ES-I3 (cell line): ENCODE results near the gene NECTIN1.

Experiments
- H3K36me3 ChIP-seq: 2 replicates; pipeline ENCODE4 v1.6.1; 2013; ENCODE audit warnings: mild to moderate bottlenecking, low read length, control low read depth, moderate library complexity; ENCODE audit not compliant: insufficient read depth
- H3K4me1 ChIP-seq: 2 replicates; pipeline ENCODE4 v1.6.1; 2013; ENCODE audit warnings: mild to moderate bottlenecking, control low read depth, low read length; ENCODE audit not compliant: insufficient read depth
- H3K9ac ChIP-seq: 2 replicates; pipeline ENCODE4 v1.6.1; 2013; ENCODE audit warnings: low read depth, mild to moderate bottlenecking, low read length, moderate library complexity
- H3K9me3 ChIP-seq: 2 replicates; pipeline ENCODE4 v1.6.1; 2013; ENCODE audit warnings: mild to moderate bottlenecking, low read length, moderate library complexity; ENCODE audit not compliant: control insufficient read depth, insufficient read depth

Gene NECTIN1

GRCh38 chr11:119664063-119664572 is 64.9 kb downstream of the NECTIN1 start:
- peaks cover 16% of the 10 kb centered on the region; the same call in 1 of the 2 replicates for H3K4me1 ChIP-seq
- H3K9me3 ChIP-seq, result no peaks in the 10 kb centered on the region
- H3K9ac ChIP-seq, result no peak overlapping the region
- H3K36me3 ChIP-seq, result 0 out of 2 replicates have a peak, but pooled peaks cover 2% of the 10 kb centered on the region

GRCh38 chr11:119663279-119663678 is 65.7 kb downstream of the NECTIN1 start:
- Histone ChIP-seq H3K36me3 (0 out of 2 replicates have a peak, but pooled peaks cover 2% of the 10 kb centered on the region), H3K9me3 (no peaks in the 10 kb centered on the region), H3K9ac (no peak overlapping the region), H3K4me1 (peaks cover 16% of the 10 kb centered on the region; the same call in 1 of the 2 replicates)

- H3K36me3 ChIP-seq, result no peaks in the 10 kb centered on the region
- no peaks in the 10 kb centered on the region for H3K9me3 ChIP-seq
- peaks cover 12% of the 10 kb centered on the region; the same call in 1 of the 2 replicates for H3K4me1 ChIP-seq
- no peak overlapping the region for H3K9ac ChIP-seq
Measured at GRCh38 chr11:119661226-119661625, 67.8 kb downstream of the NECTIN1 start.

GRCh38 chr11:119659971-119660723 is 68.9 kb downstream of the NECTIN1 start:
- Histone ChIP-seq H3K4me1 (peaks cover 12% of the 10 kb centered on the region; the same call in 1 of the 2 replicates), H3K9me3 (no peaks in the 10 kb centered on the region), H3K9ac (no peak overlapping the region)

GRCh38 chr11:119652907-119653659 is 75.9 kb downstream of the NECTIN1 start:
- H3K4me1 ChIP-seq, result peaks cover 19% of the 10 kb centered on the region; the same call in 1 of the 2 replicates
- no peaks in the 10 kb centered on the region for H3K9me3 ChIP-seq
- no peak overlapping the region for H3K9ac ChIP-seq
- H3K36me3 ChIP-seq, result no peaks in the 10 kb centered on the region

More at GRCh38 chr11:119659971-119660723, 68.9 kb downstream of the NECTIN1 start:
- H3K36me3 ChIP-seq, result no peaks in the 10 kb centered on the region

- peaks cover 24% of the 10 kb centered on the region; the same call in 1 of the 2 replicates for H3K4me1 ChIP-seq
- H3K9ac ChIP-seq, result no peak overlapping the region
- no peaks in the 10 kb centered on the region for H3K9me3 ChIP-seq
- no peaks in the 10 kb centered on the region for H3K36me3 ChIP-seq
Measured at GRCh38 chr11:119651802-119652584, 77.0 kb downstream of the NECTIN1 start.

- Histone ChIP-seq H3K9ac (no peak overlapping the region), H3K9me3 (no peaks in the 10 kb centered on the region), H3K4me1 (peaks cover 25% of the 10 kb centered on the region; the same call in 1 of the 2 replicates), H3K36me3 (no peaks in the 10 kb centered on the region)
Measured at GRCh38 chr11:119650251-119650650, 78.7 kb downstream of the NECTIN1 start.

- Histone ChIP-seq H3K4me1 (peaks cover 20% of the 10 kb centered on the region; the same call in 1 of the 2 replicates), H3K9ac (no peak overlapping the region), H3K36me3 (no peaks in the 10 kb centered on the region), H3K9me3 (no peaks in the 10 kb centered on the region)
Measured at GRCh38 chr11:119647254-119647653, 81.7 kb downstream of the NECTIN1 start.

- H3K9ac ChIP-seq, result no peak overlapping the region
- no peaks in the 10 kb centered on the region for H3K36me3 ChIP-seq
- H3K9me3 ChIP-seq, result no peaks in the 10 kb centered on the region
- H3K4me1 ChIP-seq, result peaks cover 9% of the 10 kb centered on the region; the same call in 1 of the 2 replicates
Measured at GRCh38 chr11:119645018-119645417, 84.0 kb downstream of the NECTIN1 start.

GRCh38 chr11:119644502-119644901 is 84.5 kb downstream of the NECTIN1 start:
- H3K4me1 ChIP-seq, result peaks cover 9% of the 10 kb centered on the region; the same call in 1 of the 2 replicates
- no peak overlapping the region for H3K9ac ChIP-seq
- H3K36me3 ChIP-seq, result no peaks in the 10 kb centered on the region
- no peaks in the 10 kb centered on the region for H3K9me3 ChIP-seq

- Histone ChIP-seq H3K9ac (no peak overlapping the region), H3K36me3 (no peaks in the 10 kb centered on the region), H3K9me3 (no peaks in the 10 kb centered on the region), H3K4me1 (peaks cover 9% of the 10 kb centered on the region; the same call in 1 of the 2 replicates)
Measured at GRCh38 chr11:119643876-119644225, 85.1 kb downstream of the NECTIN1 start.

- Histone ChIP-seq H3K36me3 (no peaks in the 10 kb centered on the region), H3K9me3 (no peaks in the 10 kb centered on the region), H3K4me1 (peaks cover 9% of the 10 kb centered on the region; the same call in 1 of the 2 replicates), H3K9ac (no peak overlapping the region)
Measured at GRCh38 chr11:119643212-119643875, 85.7 kb downstream of the NECTIN1 start.

- no peaks in the 10 kb centered on the region for H3K9me3 ChIP-seq
- no peak overlapping the region for H3K9ac ChIP-seq
- H3K4me1 ChIP-seq, result peaks cover 5% of the 10 kb centered on the region; the same call in 1 of the 2 replicates
- no peaks in the 10 kb centered on the region for H3K36me3 ChIP-seq
Measured at GRCh38 chr11:119641983-119642745, 86.8 kb downstream of the NECTIN1 start.
